ENCODE results near the gene CRHR2. TPM values are rescaled to one million over a fixed set of nuclear protein-coding genes. Genes with fewer than 3 reads are reported as not detected.

CRHR2 gene
- total RNA-seq, 4 donors from 2014 or later: 0.39 to 0.45 TPM; not detected in 2

- no peak for TF ChIP-seq POLR2A (IDR thresholded peaks at IDR 0.05)
- TF ChIP-seq, protein P1, sequence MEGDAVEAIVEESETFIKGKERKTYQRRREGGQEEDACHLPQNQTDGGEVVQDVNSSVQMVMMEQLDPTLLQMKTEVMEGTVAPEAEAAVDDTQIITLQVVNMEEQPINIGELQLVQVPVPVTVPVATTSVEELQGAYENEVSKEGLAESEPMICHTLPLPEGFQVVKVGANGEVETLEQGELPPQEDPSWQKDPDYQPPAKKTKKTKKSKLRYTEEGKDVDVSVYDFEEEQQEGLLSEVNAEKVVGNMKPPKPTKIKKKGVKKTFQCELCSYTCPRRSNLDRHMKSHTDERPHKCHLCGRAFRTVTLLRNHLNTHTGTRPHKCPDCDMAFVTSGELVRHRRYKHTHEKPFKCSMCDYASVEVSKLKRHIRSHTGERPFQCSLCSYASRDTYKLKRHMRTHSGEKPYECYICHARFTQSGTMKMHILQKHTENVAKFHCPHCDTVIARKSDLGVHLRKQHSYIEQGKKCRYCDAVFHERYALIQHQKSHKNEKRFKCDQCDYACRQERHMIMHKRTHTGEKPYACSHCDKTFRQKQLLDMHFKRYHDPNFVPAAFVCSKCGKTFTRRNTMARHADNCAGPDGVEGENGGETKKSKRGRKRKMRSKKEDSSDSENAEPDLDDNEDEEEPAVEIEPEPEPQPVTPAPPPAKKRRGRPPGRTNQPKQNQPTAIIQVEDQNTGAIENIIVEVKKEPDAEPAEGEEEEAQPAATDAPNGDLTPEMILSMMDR (IDR thresholded peaks at IDR 0.05): no peak
- Histone ChIP-seq H3K4me1 (no peaks in the 10 kb centered on the region), H3K36me3 (no peaks in the 10 kb centered on the region), H3K27ac (no peak overlapping the region), H3K4me3 (replicated peaks in 1 of 3) (no peak overlapping the region), H3K9me3 (no peaks in the 10 kb centered on the region), H3K27me3 (no peaks in the 10 kb centered on the region)
- DNase-seq: no peak
- intact Hi-C loops (cut with DNase I): no loop called here
- WGBS, 2 donors: 44% methylated on average over 3 of the region's 5 CpGs; no CpG with 5 or more reads in 1 of the 2 donors
Observed at GRCh38 chr7:30688718-30689221, 6.5 kb upstream of the CRHR2 start.

GRCh38 chr7:30687604-30688003, 5.3 kb upstream of the CRHR2 start:
- H3K27me3 ChIP-seq: no peaks in the 10 kb centered on the region
- 57 to 90% methylated on average over 4 to 6 of the region's 6 CpGs for WGBS, 2 donors
- H3K27ac ChIP-seq: no peak overlapping the region
- H3K4me1 ChIP-seq: peaks cover 0 to 2% of the 10 kb centered on the region in 2 donors
- no peak overlapping the region for H3K4me3 ChIP-seq (replicated peaks in 1 of 3)
- no peak for TF ChIP-seq POLR2A (IDR thresholded peaks at IDR 0.05)
- TF ChIP-seq, protein P1 (IDR thresholded peaks at IDR 0.05): no peak
- H3K9me3 ChIP-seq: no peaks in the 10 kb centered on the region
- H3K36me3 ChIP-seq: no peaks in the 10 kb centered on the region
- no peak for DNase-seq
- intact Hi-C loops (cut with DNase I): no loop called here

- WGBS, 2 donors: 42 to 43% methylated on average over 2 of the region's 2 CpGs
- no peak overlapping the region for H3K4me3 ChIP-seq (replicated peaks in 1 of 3)
- peaks cover 6 to 16% of the 10 kb centered on the region in 2 donors for H3K4me1 ChIP-seq
- H3K36me3 ChIP-seq: no peaks in the 10 kb centered on the region
- no peak for DNase-seq
- intact Hi-C loops (cut with DNase I): no loop called here
- TF ChIP-seq, protein P1 (IDR thresholded peaks at IDR 0.05): no peak
- no peak for TF ChIP-seq POLR2A (IDR thresholded peaks at IDR 0.05)
- H3K27me3 ChIP-seq: no peaks in the 10 kb centered on the region
- no peaks in the 10 kb centered on the region for H3K9me3 ChIP-seq
- no peak overlapping the region for H3K27ac ChIP-seq
Observed at GRCh38 chr7:30684351-30684750, 2.1 kb upstream of the CRHR2 start.

DNA sequence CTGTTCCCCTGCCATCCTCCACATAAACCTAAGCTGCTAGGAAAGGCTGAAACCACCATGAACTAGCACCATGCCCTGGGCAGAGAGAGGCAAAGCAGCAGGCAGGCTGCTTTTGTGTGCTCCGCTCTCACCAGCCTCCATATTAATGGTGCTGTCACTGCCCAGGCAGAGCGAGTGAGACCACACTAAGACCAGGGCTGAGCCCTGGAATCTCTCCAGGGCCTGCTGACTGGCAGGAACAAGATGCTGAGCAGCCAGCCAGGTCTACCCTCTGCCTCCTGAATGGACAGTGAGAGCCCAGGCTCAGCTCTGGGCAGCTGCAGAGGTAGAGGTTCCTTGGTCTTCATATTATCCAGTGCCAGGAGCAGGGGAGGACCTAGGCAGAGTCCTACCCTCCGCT, 1.6 kb upstream of the CRHR2 start:
- H3K36me3 ChIP-seq: no peaks in the 10 kb centered on the region
- H3K4me3 ChIP-seq (replicated peaks in 1 of 3): no peak overlapping the region
- no peaks in the 10 kb centered on the region for H3K9me3 ChIP-seq
- H3K27me3 ChIP-seq: no peaks in the 10 kb centered on the region
- no peak for DNase-seq
- TF ChIP-seq POLR2A (IDR thresholded peaks at IDR 0.05): no peak
- TF ChIP-seq, protein P1 (IDR thresholded peaks at IDR 0.05): no peak
- 70 to 83% methylated on average over 2 to 3 of the region's 3 CpGs for WGBS, 2 donors
- intact Hi-C loops (cut with DNase I): no loop called here
- H3K4me1 ChIP-seq: peaks cover 6 to 16% of the 10 kb centered on the region in 2 donors
- H3K27ac ChIP-seq: no peak overlapping the region

- no peak overlapping the region for H3K27ac ChIP-seq
- H3K27me3 ChIP-seq: no peaks in the 10 kb centered on the region
- no peak overlapping the region for H3K4me3 ChIP-seq (replicated peaks in 1 of 3)
- intact Hi-C loops (cut with DNase I): no loop called here
- no peaks in the 10 kb centered on the region for H3K9me3 ChIP-seq
- H3K4me1 ChIP-seq: peaks cover 6 to 16% of the 10 kb centered on the region in 2 donors
- H3K36me3 ChIP-seq: no peaks in the 10 kb centered on the region
- DNase-seq: no peak
- 92 to 97% methylated on average over 3 of the region's 5 CpGs for WGBS, 2 donors
- TF ChIP-seq, protein P1 (IDR thresholded peaks at IDR 0.05): no peak
- no peak for TF ChIP-seq POLR2A (IDR thresholded peaks at IDR 0.05)
Observed at GRCh38 chr7:30683306-30683705, 1.1 kb upstream of the CRHR2 start.
